Left renal cortex interstitium (tissue), 4 donors: ENCODE measurements around the gene ZNF226. TPM values are rescaled to one million over a fixed set of nuclear protein-coding genes. Genes with fewer than 3 reads are reported as not detected.
"Not testable (repeated sequence)": the region's sequence is repeated elsewhere in the genome, so short reads cannot be mapped to it uniquely, and the experiment has no call there.

ENCODE experiments used
- DNase-seq, 4 donors: peaks; one replicate each; pipeline ENCODE4 v3.0.0-alpha.2; 2013; ENCODE audit warnings: low read depth in 4 of 4, low spot score in 2 of 4, missing footprints in 1 of 4
- polyA plus RNA-seq, 4 donors: library from polyadenylated mRNA; unstranded; fragments of 120-200 nt; gene quantifications; one replicate each; pipeline ENCODE4 v1.2.1, GENCODE V29; 2013; ENCODE audit not compliant: insufficient read length in 4 of 4

ZNF226 gene
- 10 to 100 TPM; 27.7 to 29.6 (median 29.0) TPM for polyA plus RNA-seq

GRCh38 chr19:44164673-44165512, at the start of gene ZNF226:
TSS of gene ZNF226 (plus strand) at chr19:44165100. CDS start at chr19:44170081, 4,981 bp downstream.
- DNase-seq = peak; percentile 89 to 97 (median 93)

GRCh38 chr19:44121162-44121561, 43.7 kb upstream of the ZNF226 start:
- not testable (repeated sequence) for DNase-seq

DNA sequence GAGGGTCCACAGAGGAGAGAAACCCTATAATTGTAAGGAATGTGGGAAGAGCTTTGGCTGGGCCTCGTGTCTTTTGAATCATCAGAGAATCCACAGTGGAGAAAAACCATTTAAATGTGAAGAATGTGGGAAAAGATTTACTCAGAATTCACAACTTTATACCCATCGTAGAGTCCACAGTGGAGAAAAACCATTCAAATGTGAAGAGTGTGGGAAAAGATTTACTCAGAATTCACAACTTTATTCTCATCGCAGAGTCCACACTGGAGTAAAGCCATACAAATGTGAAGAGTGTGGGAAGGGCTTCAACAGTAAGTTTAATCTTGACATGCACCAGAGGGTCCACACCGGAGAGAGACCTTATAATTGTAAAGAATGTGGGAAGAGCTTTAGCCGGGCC, 32.9 kb upstream of the ZNF226 start:
- no peak for DNase-seq

- DNase-seq = peak in 3 of 4 donors; percentile 83 to 92 (median 84)
Measured at GRCh38 chr19:44141191-44142058, 23.5 kb upstream of the ZNF226 start, which contains the start of gene ZNF234. TSS of gene ZNF234 (plus strand) at chr19:44141554. CDS start at chr19:44144633, 3,079 bp downstream.

- DNase-seq = no peak
Measured at GRCh38 chr19:44142059-44142433, 22.9 kb upstream of the ZNF226 start.

- no peak for DNase-seq
Measured at GRCh38 chr19:44149776-44150175, 15.1 kb upstream of the ZNF226 start.

GRCh38 chr19:44151491-44151890, 13.4 kb upstream of the ZNF226 start:
- DNase-seq = no peak

GRCh38 chr19:44156475-44156874, 8.4 kb upstream of the ZNF226 start:
- DNase-seq = no peak

- DNase-seq = no peak
Measured at GRCh38 chr19:44163789-44164188, 1.1 kb upstream of the ZNF226 start.

DNA sequence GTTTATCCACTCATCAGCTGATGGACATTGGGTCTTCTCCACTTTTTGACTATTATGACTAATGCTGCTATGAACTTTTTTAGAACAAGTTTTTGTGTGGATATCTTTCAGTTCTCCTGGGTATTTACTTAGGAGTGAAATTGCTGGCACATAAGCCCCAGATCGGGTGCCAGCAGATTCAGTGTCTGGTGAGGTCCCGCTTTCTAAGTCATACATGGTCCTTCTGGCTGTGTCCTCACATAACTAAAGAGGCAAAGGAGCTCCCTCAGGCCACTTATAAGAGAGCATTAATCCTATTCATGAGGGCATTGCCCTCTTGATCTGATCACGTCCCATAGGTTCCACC, 600 bp upstream of the ZNF226 start:
- DNase-seq = peak in 1 of 4 donors; percentile 3

DNA sequence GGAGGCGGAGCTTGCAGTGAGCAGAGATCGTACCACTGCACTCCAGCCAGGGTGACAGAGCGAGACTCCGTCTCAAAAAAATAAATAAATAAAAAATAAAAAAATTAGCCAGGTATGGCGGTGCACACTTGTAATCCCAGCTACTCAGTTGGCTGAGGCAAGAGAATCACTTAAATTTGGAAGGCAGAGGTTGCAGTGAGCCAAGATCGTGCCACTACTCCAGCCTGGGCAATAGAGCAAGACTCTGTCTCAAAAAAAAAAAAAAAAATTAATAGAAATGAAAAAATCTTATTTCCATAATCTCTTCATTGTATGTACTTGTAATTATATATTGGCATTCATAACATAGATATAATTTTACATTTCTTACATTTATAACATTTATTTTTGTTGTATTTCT, 5.8 kb downstream of the ZNF226 start:
- DNase-seq = not testable (repeated sequence)

GRCh38 chr19:44176590-44176989, 11.7 kb downstream of the ZNF226 start:
- no peak for DNase-seq

DNA sequence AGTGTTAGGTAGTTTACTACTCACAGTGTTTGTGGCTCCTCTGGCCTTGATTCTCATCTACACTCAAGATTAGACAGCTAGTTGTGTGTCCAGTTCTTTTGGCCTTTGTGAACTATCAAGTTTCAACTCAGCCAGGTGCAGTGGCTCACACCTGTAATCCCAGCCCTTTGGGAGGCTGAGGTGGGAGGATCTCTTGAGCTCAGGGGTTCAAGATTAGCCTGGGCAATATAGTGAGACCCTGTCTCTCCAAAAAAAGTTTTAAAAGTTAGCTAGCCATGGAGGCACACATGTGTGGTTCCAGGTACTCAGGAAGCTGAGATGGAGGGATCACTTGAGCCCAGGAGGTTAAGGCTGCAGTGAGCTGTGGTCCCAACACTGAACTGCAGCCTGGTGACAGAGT, 16.1 kb downstream of the ZNF226 start:
- DNase-seq = no peak

- no peak for DNase-seq
Measured at GRCh38 chr19:44182145-44182544, 17.2 kb downstream of the ZNF226 start.

- no peak for DNase-seq
Measured at GRCh38 chr19:44190020-44190419, 25.1 kb downstream of the ZNF226 start.

- DNase-seq = no peak
Measured at GRCh38 chr19:44192127-44192526, 27.2 kb downstream of the ZNF226 start.

DNA sequence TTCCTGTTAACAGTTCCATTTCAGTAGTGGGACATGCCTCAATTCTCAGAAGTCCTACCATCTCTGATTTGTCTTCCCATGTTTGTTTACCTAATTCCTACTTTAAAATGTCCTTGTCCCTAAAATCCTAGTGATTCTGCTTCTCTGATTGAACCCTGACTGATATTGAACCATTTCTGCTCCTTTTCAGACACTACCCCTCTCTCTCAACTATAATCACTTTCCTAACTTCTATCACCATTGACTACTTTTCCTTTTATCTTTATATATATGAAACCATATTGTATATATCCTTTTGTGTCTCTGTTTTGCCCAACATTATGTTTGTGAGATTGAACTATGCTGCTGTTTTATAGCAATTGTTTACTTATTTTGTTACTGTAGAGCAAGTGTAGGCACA, 31.9 kb downstream of the ZNF226 start:
- no peak for DNase-seq

DNA sequence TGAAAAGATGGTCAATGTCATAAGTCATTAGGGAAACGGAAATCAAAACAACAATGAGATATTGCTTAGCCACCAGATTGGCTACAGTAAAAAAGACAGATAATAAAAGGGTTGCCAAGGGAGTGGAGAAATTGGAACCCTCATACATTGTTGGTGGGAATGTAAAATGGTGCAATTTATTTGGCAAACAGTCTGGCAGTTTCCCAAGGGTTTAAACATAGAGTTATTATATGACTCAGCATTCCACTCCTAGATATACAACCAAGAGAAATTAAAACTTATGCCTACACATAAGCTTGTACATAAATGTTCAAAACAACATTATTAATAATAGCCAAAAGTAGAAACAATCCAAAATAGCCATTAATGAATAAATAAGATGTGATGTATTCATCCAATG, 37.6 kb downstream of the ZNF226 start:
- no peak for DNase-seq

DNA sequence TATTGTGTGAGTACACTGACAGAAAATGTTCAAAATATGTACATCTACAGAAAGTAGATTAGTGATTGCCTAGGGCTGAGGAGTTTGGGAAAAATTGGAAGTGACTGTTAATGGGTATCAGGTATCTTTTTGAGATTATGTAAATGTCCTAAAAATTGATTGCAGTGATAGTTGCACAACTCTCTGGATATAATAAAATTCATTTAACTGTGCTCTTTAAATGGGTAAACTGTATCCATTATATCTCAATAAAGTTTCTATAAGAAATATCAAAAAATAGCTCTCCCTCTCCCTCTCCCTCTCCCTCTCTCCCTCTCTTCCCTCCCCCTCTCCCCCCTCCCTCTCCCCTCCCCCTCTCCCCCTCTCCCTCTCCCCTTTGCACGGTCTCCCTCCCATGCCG, 38.1 kb downstream of the ZNF226 start:
- no peak for DNase-seq

GRCh38 chr19:44203877-44204276, 39.0 kb downstream of the ZNF226 start:
- DNase-seq = not testable (repeated sequence)

DNA sequence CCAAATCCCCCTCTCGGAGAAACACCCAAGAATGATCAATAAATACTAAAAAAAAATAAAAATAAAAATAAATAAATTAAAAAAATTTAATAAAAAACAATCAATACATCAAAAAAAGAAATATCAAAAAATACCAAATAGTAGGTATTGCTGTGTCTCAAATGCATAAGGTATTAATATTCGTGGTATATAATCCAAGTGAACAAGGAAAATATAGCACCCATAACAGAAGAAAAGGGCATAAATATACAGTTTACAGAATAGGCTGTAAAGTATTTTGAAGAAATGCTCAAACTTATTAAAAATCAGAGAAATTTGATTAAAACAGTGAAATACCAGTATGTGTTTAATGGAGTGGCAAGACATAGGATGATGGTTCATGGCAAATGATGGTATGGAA, 39.9 kb downstream of the ZNF226 start:
- DNase-seq = no peak
